ENCODE data around the gene DNAI4.

DNA sequence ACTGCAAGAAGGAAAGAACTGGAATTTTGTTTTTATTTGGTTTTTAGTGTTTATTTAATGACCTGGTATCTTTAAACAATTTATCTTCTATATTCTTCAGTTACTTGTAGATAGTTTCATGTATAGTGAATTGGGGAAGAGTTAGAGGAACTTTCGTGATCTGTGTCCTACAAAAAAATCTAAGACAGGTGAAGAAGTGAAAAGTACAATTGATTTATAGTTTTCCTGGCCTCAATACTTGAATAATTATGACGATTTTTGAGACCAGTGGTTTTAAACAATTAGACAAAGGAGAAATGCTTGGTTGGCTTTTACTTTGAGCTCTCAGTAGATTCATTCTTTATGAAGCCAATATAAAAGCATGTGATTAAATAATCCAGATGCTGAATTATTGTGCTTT is 7.6 kb upstream of the DNAI4 start:
- TF ChIP-seq, protein P1, sequence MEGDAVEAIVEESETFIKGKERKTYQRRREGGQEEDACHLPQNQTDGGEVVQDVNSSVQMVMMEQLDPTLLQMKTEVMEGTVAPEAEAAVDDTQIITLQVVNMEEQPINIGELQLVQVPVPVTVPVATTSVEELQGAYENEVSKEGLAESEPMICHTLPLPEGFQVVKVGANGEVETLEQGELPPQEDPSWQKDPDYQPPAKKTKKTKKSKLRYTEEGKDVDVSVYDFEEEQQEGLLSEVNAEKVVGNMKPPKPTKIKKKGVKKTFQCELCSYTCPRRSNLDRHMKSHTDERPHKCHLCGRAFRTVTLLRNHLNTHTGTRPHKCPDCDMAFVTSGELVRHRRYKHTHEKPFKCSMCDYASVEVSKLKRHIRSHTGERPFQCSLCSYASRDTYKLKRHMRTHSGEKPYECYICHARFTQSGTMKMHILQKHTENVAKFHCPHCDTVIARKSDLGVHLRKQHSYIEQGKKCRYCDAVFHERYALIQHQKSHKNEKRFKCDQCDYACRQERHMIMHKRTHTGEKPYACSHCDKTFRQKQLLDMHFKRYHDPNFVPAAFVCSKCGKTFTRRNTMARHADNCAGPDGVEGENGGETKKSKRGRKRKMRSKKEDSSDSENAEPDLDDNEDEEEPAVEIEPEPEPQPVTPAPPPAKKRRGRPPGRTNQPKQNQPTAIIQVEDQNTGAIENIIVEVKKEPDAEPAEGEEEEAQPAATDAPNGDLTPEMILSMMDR (IDR thresholded peaks at IDR 0.05) = no peak
- TF ChIP-seq, protein P2, sequence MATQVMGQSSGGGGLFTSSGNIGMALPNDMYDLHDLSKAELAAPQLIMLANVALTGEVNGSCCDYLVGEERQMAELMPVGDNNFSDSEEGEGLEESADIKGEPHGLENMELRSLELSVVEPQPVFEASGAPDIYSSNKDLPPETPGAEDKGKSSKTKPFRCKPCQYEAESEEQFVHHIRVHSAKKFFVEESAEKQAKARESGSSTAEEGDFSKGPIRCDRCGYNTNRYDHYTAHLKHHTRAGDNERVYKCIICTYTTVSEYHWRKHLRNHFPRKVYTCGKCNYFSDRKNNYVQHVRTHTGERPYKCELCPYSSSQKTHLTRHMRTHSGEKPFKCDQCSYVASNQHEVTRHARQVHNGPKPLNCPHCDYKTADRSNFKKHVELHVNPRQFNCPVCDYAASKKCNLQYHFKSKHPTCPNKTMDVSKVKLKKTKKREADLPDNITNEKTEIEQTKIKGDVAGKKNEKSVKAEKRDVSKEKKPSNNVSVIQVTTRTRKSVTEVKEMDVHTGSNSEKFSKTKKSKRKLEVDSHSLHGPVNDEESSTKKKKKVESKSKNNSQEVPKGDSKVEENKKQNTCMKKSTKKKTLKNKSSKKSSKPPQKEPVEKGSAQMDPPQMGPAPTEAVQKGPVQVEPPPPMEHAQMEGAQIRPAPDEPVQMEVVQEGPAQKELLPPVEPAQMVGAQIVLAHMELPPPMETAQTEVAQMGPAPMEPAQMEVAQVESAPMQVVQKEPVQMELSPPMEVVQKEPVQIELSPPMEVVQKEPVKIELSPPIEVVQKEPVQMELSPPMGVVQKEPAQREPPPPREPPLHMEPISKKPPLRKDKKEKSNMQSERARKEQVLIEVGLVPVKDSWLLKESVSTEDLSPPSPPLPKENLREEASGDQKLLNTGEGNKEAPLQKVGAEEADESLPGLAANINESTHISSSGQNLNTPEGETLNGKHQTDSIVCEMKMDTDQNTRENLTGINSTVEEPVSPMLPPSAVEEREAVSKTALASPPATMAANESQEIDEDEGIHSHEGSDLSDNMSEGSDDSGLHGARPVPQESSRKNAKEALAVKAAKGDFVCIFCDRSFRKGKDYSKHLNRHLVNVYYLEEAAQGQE (IDR thresholded peaks at IDR 0.05; ENCODE audit: insufficient read depth in 1 of 2, low read depth in 2 of 2, low read length in 1 of 2) = no peak
- no peak for TF ChIP-seq SIN3A (IDR thresholded peaks at IDR 0.05; ENCODE audit: borderline replicate concordance, insufficient read depth, low read depth, low read length)

Data from Panc1 (cell line).